ENCODE measurements around the gene KCNJ14. TPM values are rescaled to one million over a fixed set of nuclear protein-coding genes. Genes with fewer than 3 reads are reported as not detected.

Gene KCNJ14
- polyA plus RNA-seq, 1 experiment, result 0.20 TPM

- peaks cover 6% of the 10 kb centered on the region; the same call in 1 of the 2 replicates for H3K9me3 ChIP-seq (ENCODE audit: control insufficient read depth, insufficient read depth, low read length)
- DNase-seq (ENCODE audit: low read depth, low spot score), result no peak
- TF ChIP-seq CTCF (IDR thresholded peaks at IDR 0.05; ENCODE audit: low read depth, low read length), result no peak
- ChIA-PET CTCF (interaction anchor here (0.6 kb wide), 1 partner anchor 675 kb away, joined by 4 read pairs; no protein-coding TSS in a partner anchor), POLR2A (interaction anchor here (0.8 kb wide), 1 partner anchor 182 kb away, joined by 5 read pairs; no protein-coding TSS in a partner anchor)
- no peak overlapping the region for H3K4me3 ChIP-seq (ENCODE audit: low read depth, low read length)
- no peak overlapping the region for H3K27ac ChIP-seq (ENCODE audit: low read depth, low read length)
- H3K27me3 ChIP-seq (ENCODE audit: control insufficient read depth, insufficient read depth, low read length), result peaks cover 9% of the 10 kb centered on the region
Measured at GRCh38 chr19:48441360-48442050, 13.9 kb upstream of the KCNJ14 start.

GRCh38 chr19:48442116-48443035, 13.0 kb upstream of the KCNJ14 start:
- no peak for TF ChIP-seq CTCF (IDR thresholded peaks at IDR 0.05; ENCODE audit: low read depth, low read length)
- ChIA-PET CTCF (no interaction called here), POLR2A (no interaction called here)
- Histone ChIP-seq H3K4me3 (ENCODE audit: low read depth, low read length) (no peak overlapping the region), H3K27ac (ENCODE audit: low read depth, low read length) (no peak overlapping the region), H3K9me3 (ENCODE audit: control insufficient read depth, insufficient read depth, low read length) (peaks cover 6% of the 10 kb centered on the region; the same call in 1 of the 2 replicates), H3K27me3 (ENCODE audit: control insufficient read depth, insufficient read depth, low read length) (peaks cover 9% of the 10 kb centered on the region)
- no peak for DNase-seq (ENCODE audit: low read depth, low spot score)

- Histone ChIP-seq H3K27ac (ENCODE audit: low read depth, low read length) (no peak overlapping the region), H3K27me3 (ENCODE audit: control insufficient read depth, insufficient read depth, low read length) (peaks cover 9% of the 10 kb centered on the region), H3K4me3 (ENCODE audit: low read depth, low read length) (peak overlapping the region; percentile 7; the same call in 1 of the 2 replicates), H3K9me3 (ENCODE audit: control insufficient read depth, insufficient read depth, low read length) (peaks cover 6% of the 10 kb centered on the region; the same call in 1 of the 2 replicates)
- no peak for TF ChIP-seq CTCF (IDR thresholded peaks at IDR 0.05; ENCODE audit: low read depth, low read length)
- CTCF ChIA-PET, result interaction anchor here (1.0 kb wide), 1 partner anchor 52 kb away, joined by 3 read pairs; the partner anchor contains the start of gene KDELR1
- no peak for DNase-seq (ENCODE audit: low read depth, low spot score)
- POLR2A ChIA-PET, result no interaction called here
Measured at GRCh38 chr19:48443256-48443655, 12.1 kb upstream of the KCNJ14 start.

- 0 out of 2 replicates have a peak, but pooled peaks have one; percentile 2 for TF ChIP-seq CTCF (IDR thresholded peaks at IDR 0.05; ENCODE audit: low read depth, low read length)
- no peak for DNase-seq (ENCODE audit: low read depth, low spot score)
- ChIA-PET CTCF (interaction anchor here (1.0 kb wide), 1 partner anchor 52 kb away, joined by 3 read pairs; the partner anchor contains the start of gene KDELR1), POLR2A (no interaction called here)
- H3K27me3 ChIP-seq (ENCODE audit: control insufficient read depth, insufficient read depth, low read length), result peaks cover 9% of the 10 kb centered on the region
- H3K9me3 ChIP-seq (ENCODE audit: control insufficient read depth, insufficient read depth, low read length), result peaks cover 6% of the 10 kb centered on the region; the same call in 1 of the 2 replicates
- peak overlapping the region; percentile 4; the same call in 1 of the 2 replicates for H3K4me3 ChIP-seq (ENCODE audit: low read depth, low read length)
- H3K27ac ChIP-seq (ENCODE audit: low read depth, low read length), result no peak overlapping the region
Measured at GRCh38 chr19:48443731-48444128, 11.6 kb upstream of the KCNJ14 start.

Data from AG04450 (cell line).